Stimulated activated CD8-positive, alpha-beta memory T cell treated with anti-CD3 and anti-CD28 coated beads, Interleukin-15, amount 100 ng/mL, for 48 hours (primary cell): ENCODE data around the gene PEG3.
"Not testable (repeated sequence)": the region's sequence is repeated elsewhere in the genome, so short reads cannot be mapped to it uniquely, and the experiment has no call there.

Experiments
- DNase-seq, 2 donors: peaks; one replicate each; pipeline ENCODE4 v3.0.0-alpha.2; 2020; ENCODE audit warnings: low read depth in 2 of 2

Gene PEG3

DNA sequence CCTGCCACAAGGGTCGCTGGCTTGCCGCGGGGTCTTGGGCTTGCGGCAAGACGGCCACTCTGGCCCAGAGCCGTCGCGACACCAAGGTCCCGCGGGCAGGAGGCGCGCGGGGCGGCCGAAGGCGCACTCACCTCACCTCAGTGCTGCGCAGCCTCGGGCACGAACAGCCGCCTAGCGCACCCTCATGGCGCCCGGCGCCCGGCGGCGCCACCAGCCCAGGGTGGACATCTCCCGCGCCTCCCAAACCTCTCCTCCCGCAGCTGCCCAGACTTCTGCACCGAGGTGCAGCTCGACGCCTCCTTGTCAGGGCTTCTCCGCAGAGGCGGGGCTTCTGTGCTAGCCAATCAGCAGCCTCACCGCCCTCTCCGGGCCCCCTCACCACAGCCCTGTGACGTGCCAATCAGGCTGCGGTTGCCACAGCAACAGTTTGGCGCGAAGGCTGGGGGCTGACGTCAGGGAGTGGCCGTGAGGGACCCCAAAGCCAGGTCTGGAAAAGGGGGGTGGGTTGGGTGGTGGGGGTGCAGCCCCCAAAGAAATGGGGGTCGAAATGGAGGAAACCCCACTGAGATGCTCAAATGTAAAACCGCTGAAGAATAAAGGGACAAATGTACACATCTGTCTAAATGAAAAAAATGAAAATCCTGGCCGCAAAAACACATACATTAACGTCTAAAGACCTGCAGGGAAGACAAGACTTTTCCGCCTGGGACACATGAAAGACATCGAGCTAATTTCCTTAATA lies at the start of gene PEG3, which contains the start of gene ZIM2:
PEG3 (minus strand) TSS at position 276 of the 742 bp plus-strand sequence. CDS start 16,071 bp downstream, outside the sequence.
ZIM2 (minus strand) TSS at position 276 of the 742 bp plus-strand sequence. CDS start 16,449 bp downstream, outside the sequence.
- no peak for DNase-seq

DNA sequence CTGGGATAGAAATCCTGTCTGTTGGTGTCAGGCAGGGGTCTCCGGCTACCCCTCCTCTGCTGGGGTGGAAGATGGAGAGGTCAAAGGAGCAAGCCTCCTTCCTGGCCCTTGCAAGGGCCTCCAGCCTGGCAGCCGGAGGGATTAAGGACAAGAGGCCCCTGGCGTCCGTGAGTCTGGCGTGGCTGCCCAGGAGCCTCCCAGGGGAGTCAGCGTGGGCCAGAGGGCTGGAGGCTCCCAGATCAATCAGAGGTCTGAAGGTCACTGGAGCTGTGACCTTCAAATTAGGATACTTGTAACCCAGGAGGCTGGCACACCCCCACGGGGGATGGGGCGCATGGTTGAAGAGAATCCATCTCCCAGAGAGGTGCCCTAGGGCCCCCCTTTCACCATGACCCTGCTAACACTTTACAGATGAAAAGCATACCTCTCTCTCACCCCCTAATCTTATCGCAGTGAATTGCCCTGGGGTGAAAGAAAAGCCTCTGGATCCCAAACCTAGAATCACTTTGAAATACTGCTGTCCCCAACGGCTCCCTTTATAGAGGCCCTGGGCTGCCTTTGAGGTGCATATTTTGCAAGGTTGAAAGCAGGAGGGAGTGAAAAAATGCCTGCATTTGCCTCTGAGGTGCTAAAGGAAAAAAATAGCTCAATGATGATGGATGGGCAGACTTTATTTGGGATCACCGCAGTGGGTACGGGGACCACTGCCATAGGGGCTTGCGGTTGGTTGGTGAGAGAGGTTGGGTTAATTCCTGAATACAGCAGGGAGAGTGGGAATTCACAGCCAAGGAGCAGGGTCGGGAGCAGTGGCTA lies 44.9 kb upstream of the PEG3 start:
- DNase-seq: no peak

DNA sequence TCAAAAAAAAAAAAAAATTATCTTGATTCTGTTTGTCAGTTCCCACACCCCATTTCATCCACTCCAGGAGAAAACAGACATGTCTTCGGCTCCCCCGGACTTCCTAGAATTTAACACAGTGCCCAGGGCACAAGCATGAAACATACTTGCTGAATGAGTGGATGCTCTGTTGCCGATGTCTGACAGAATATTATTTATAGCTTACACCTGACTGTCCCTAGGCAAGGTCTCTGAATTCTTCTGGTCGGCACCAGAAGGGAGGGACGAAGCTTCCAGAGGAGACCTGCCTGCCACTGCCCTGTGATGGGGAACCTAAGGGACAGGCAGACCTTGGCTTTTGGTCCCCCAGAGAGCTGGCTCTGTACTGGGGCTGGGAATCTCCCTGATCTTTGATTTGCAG lies 43.9 kb upstream of the PEG3 start:
- no peak for DNase-seq

- no peak for DNase-seq
Measured at GRCh38 chr19:56880592-56881190, 40.2 kb upstream of the PEG3 start.

DNA sequence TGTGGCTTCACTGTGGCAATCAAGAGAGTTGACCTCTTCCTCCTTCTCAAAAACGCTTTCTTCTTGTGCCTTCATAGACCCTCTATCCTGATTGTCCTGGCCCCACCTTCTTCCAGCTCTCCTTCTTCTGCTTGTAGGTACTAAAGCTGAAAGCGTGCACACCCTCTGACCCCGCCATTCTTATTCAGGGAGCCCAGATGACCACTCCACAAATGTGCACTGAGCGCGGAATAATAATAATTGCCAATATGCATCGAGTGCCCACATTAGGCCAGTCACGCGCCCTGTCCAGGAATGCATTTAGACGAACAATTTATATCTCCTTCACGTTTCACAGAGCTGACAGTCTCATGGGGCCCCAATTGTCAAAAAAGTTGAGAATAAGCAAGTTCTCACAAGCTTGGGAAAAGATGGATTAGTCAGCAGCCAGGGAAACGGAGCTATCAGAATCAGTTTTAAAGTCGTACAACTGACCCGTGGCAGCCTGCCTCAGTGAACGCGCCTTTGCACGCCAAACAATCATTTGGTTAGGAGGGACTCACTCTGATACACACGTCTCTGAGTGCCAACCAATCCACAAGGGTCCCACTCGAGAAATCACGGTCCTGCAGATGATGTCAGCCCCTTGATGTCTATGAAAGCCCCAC lies 36.7 kb upstream of the PEG3 start:
- DNase-seq: no peak

DNA sequence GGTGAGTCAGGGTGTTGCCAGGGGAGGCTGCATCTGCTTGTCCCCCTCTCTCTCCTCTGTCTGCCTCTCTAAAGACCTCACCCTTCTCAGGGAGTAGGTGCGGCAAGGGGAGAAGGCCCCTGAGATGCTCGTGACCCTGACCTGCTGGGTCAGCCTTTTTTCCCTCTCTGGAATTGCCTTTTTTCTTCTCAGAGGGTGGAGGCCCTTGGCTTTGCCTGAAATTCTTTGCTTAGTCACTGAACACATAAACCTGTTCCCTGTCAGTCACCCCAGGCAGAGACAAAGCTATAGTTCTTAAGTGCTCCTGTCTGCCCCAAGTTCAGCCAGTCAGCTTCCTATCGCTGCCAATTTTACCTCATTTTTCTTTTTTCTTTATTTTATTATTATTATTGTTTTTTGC lies 35.2 kb upstream of the PEG3 start:
- no peak for DNase-seq

- no peak for DNase-seq
Measured at GRCh38 chr19:56874530-56874929, 34.0 kb upstream of the PEG3 start.

- DNase-seq: no peak
Measured at GRCh38 chr19:56873493-56873892, 33.0 kb upstream of the PEG3 start.

GRCh38 chr19:56869886-56870285 lies 29.4 kb upstream of the PEG3 start:
- no peak for DNase-seq

DNA sequence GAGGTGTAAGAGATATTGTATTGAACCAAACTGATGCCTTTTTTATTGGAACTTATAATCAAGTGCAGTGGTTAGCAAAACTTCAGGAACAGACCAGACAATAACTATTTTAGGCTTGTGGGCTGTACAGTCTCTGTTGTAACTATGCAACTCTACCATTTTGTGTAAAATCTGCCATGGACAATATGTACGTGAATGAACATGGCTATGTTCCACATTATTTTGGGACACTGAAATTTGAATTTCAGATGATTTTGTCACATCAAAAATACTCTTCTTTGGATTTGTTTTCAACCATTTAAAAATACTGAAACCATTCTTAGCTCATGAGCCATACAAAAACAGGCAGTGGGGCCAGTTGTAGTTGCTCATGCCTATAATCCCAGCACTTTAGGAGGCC lies 27.9 kb upstream of the PEG3 start:
- no peak for DNase-seq

- no peak for DNase-seq
Measured at GRCh38 chr19:56866538-56866937, 26.0 kb upstream of the PEG3 start.

DNA sequence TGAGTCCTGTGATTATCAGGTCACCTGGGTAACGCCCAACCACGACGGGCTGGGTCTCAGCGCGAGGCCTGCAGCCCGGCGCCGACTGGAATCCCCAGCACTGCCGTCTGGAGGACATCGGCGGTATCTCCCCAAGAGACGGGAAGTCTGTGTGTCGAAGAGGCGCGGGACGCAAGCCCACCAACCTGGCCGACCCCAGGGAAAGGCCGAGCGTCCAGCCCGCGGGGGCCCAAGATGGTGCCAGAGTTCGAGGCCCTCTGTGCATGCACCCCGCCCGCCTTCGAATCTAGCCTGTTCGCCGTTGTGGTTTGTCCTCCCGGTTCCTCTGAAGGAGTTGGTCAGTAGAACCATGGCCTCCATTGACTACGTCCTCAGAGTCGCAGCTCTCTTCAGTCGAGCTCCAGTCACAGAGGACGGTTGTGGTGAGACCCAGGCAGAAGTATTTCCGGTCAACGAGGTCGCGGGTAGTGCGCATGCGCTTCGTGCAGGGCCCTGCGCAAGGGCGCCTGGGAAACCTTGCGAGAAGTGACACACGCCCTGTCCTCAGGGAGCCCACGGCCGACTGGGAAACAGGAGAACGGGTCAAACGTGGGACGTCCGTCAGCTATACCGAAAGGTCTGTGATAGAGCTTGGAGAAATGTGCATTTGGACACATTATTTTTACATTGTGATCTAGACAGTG lies 24.1 kb upstream of the PEG3 start:
- no peak for DNase-seq

- DNase-seq: no peak
Measured at GRCh38 chr19:56862741-56863140, 22.2 kb upstream of the PEG3 start.

DNA sequence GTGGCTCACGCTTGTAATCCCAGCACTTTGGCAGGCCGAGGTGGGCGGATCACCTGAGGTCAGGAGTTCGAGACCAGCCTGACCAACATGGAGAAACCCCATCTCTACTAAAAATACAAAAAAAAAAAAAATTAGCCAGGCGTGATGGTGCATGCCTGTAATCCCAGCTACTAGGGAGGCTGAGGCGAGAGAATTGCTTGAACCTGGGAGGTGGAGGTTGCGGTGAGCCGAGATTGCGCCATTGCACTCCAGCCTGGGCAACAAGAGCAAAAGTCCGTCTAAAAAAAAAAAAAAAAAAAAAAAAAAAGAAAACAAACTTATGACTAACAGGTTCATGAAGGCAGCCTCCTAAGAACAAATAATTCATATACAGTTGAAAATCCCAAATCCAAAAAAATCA lies 19.9 kb upstream of the PEG3 start:
- not testable (repeated sequence) for DNase-seq

- no peak for DNase-seq
Measured at GRCh38 chr19:56858026-56858425, 17.5 kb upstream of the PEG3 start.

GRCh38 chr19:56856822-56857221 lies 16.3 kb upstream of the PEG3 start:
- DNase-seq: no peak

DNA sequence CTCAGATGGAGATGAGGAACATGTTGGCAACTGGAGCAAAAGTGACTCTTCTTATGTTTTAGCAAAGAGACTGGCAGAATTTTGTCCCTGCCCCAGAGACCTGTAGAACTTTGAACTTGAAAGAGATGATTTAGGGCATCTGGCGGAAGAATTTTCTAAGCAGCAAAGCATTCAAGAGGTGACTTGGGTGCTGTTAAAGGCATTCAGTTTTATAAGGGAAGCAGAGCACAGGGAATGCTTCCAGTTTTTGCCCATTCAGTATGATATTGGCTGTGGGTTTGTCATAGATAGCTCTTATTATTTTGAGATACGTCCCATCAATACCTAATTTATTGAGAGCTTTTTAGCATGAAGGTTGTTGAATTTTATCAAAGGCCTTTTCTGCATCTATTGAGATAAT lies 11.8 kb upstream of the PEG3 start:
- DNase-seq: not testable (repeated sequence)

DNA sequence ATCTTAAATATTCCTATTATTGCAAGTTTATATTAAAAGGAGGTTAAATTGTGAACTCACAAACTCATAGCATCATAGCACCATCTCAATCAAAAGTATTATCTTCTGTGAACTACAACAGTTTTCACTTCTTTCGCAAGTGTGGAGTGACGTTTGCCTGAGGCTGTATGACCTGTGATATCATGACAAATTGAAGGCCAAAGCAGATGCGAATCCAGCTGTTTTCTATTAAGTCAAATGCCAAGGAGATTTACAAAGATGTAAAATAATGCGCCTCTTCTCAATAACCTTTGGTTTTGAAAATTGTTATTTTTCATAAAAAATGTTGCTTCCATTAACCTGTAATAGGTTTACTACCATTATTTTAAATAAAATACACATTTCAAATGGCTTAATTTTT lies 7.6 kb upstream of the PEG3 start:
- DNase-seq: no peak

DNA sequence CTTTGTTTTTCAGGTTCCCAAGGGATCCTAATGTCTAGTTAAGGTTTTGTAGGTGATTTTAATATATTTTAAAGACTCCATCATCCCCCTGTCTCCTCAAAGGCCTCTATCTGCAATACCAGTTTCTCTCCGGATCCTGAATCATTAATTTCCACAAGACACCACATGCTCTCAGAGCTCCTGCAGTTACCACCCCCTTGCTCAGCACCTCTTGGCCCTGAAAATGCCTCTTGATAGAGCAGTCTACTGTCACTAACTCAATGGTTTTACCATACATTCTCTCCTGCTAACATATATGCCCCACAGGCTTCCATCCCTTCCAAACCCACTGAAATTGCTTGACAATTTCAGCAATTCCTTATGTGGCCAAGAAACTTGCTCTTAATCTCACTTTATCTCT lies 1.9 kb upstream of the PEG3 start:
- DNase-seq: no peak

GRCh38 chr19:56841193-56841543 lies 642 bp upstream of the PEG3 start:
- DNase-seq: no peak

- no peak for DNase-seq
Measured at GRCh38 chr19:56839652-56840450, 675 bp downstream of the PEG3 start.
